ENCODE measurements around the gene ZSCAN30. TPM values are rescaled to one million over a fixed set of nuclear protein-coding genes. Genes with fewer than 3 reads are reported as not detected.

The ZSCAN30 gene
- total and polyA plus RNA-seq, 2 of the 13 experiments (the other 11 are each of a cell fraction or from before 2014, with no cell fraction given), result 7.4 to 7.7 TPM

GRCh38 chr18:35290094-35290735, at the start of gene ZSCAN30 (continued):
- TF ChIP-seq THAP9 (CRISPR knock-in tag; IDR thresholded peaks at IDR 0.05; ENCODE audit: borderline replicate concordance) (peak; percentile 90), CCDC6 (CRISPR knock-in tag; IDR thresholded peaks at IDR 0.05) (0 out of 2 replicates have a peak, but pooled peaks have one; percentile 69), ZNF879 (CRISPR knock-in tag; IDR thresholded peaks at IDR 0.05) (0 out of 2 replicates have a peak, but pooled peaks have one; percentile 85), ZFP91 (CRISPR knock-in tag; IDR thresholded peaks at IDR 0.05; ENCODE audit: borderline replicate concordance) (peak; percentile 97), GPN1 (CRISPR knock-in tag; IDR thresholded peaks at IDR 0.05; ENCODE audit: borderline replicate concordance) (no peak), ZBTB39 (CRISPR knock-in tag; IDR thresholded peaks at IDR 0.05) (no peak), ZNF12 (CRISPR knock-in tag; IDR thresholded peaks at IDR 0.05) (no peak; the same call in 1 of the 2 replicates), PRDM15 (CRISPR knock-in tag; IDR thresholded peaks at IDR 0.05) (peak; percentile 54; the same call in 1 of the 2 replicates), SNRNP70 (IDR thresholded peaks at IDR 0.05; ENCODE audit: low read depth, low read length) (no peak), ZNF207 (IDR thresholded peaks at IDR 0.05; ENCODE audit: borderline replicate concordance) (no peak), ATAD3A (CRISPR knock-in tag; IDR thresholded peaks at IDR 0.05) (no peak), ZBTB38 (CRISPR knock-in tag; IDR thresholded peaks at IDR 0.05) (peak; percentile 93), GTF2F1 (IDR thresholded peaks at IDR 0.05; ENCODE audit: low read length) (peak; percentile 66; the same call in 1 of the 2 replicates), ZNF652 (CRISPR knock-in tag; IDR thresholded peaks at IDR 0.05; ENCODE audit: borderline replicate concordance, low read depth) (peak; percentile 100), MTA3 (CRISPR knock-in tag; IDR thresholded peaks at IDR 0.05) (no peak), ZNF75D (CRISPR knock-in tag; IDR thresholded peaks at IDR 0.05; ENCODE audit: borderline replicate concordance) (no peak), ZNF33A (CRISPR knock-in tag; IDR thresholded peaks at IDR 0.05; ENCODE audit: borderline replicate concordance) (no peak), ZNF383 (CRISPR knock-in tag; IDR thresholded peaks at IDR 0.05; ENCODE audit: borderline replicate concordance) (no peak), DDIT3 (CRISPR knock-in tag; IDR thresholded peaks at IDR 0.05) (no peak)

Measured in HepG2 (cell line).